HepG2 (cell line): ENCODE data around the gene FAM83G. TPM values are rescaled to one million over a fixed set of nuclear protein-coding genes. Genes with fewer than 3 reads are reported as not detected.

Experiments
- ARID3A ChIP-seq: IDR thresholded peaks from 2 replicates; pipeline ENCODE4 v1.6.1; 2012; ENCODE audit warnings: low read depth, low read length, improper control_type of control experiment
- DNMT3B ChIP-seq: conservative IDR thresholded peaks from 2 replicates; pipeline ENCODE4 v1.6.1; 2016; ENCODE audit warnings: missing biosample characterization, control low read depth
- GATAD2A ChIP-seq: IDR thresholded peaks from 2 replicates; pipeline ENCODE4 v1.6.1; 2016
- HNRNPL ChIP-seq: fragments of 200-400 bp; formaldehyde crosslinking; IDR thresholded peaks from 2 replicates; pipeline ENCODE4 v1.6.1; 2017; ENCODE audit warnings: mild to moderate bottlenecking, low read depth, low read length
- KDM5A ChIP-seq: fragments of 200-600 bp; sonication (generic); IDR thresholded peaks from 2 replicates; pipeline ENCODE4 v1.7.0; 2018; ENCODE audit warnings: antibody characterized with exemption, mild to moderate bottlenecking, low read length, borderline replicate concordance
- MAFK ChIP-seq, 2 experiments: IDR thresholded peaks in 1 of 2; conservative IDR thresholded peaks in 1 of 2; 2 replicates each; pipeline ENCODE4 v1.6.1; 2011; ENCODE audit warnings: improper control_type of control experiment in 2 of 2, low read length in 2 of 2
- MED8 ChIP-seq: sonication (generic); formaldehyde crosslinking; IDR thresholded peaks from 2 replicates; pipeline ENCODE4 v1.8.1; 2023; ENCODE audit warnings: mild to moderate bottlenecking, missing genetic modification reagents; ENCODE audit not compliant: insufficient replicate concordance
- MEIS2 ChIP-seq: sonication (generic); formaldehyde crosslinking; IDR thresholded peaks from 2 replicates; pipeline ENCODE4 v1.9.0; 2021; ENCODE audit warnings: mild to moderate bottlenecking, missing genetic modification reagents
- MTF1 ChIP-seq: sonication (generic); formaldehyde crosslinking; IDR thresholded peaks from 2 replicates; pipeline ENCODE4 v1.5.0; 2020; ENCODE audit warnings: missing genetic modification reagents
- RXRB ChIP-seq: IDR thresholded peaks from 2 replicates; pipeline ENCODE4 v1.6.1; 2016; ENCODE audit warnings: borderline replicate concordance, missing genetic modification reagents, missing compliant biosample characterization
- SAFB2 ChIP-seq: sonication (generic); formaldehyde crosslinking; IDR thresholded peaks from 2 replicates; pipeline ENCODE4 v1.5.1; 2020; ENCODE audit warnings: missing genetic modification reagents, low read depth, mild to moderate bottlenecking, borderline replicate concordance
- YEATS2 ChIP-seq: sonication (generic); formaldehyde crosslinking; IDR thresholded peaks from 2 replicates; pipeline ENCODE4 v1.4.0; 2020; ENCODE audit warnings: missing genetic modification reagents, borderline replicate concordance
- ZKSCAN1 ChIP-seq: fragments of 150-350 bp; IDR thresholded peaks from 2 replicates; pipeline ENCODE4 v1.6.1; 2014; ENCODE audit warnings: low read length
- ZNF275 ChIP-seq: sonication (generic); formaldehyde crosslinking; IDR thresholded peaks from 2 replicates; pipeline ENCODE4 v1.8.0; 2022; ENCODE audit warnings: missing genetic modification reagents, mild to moderate bottlenecking, inconsistent platforms, borderline replicate concordance
- ZNF44 ChIP-seq: sonication (generic); formaldehyde crosslinking; IDR thresholded peaks from 2 replicates; pipeline ENCODE4 v1.5.1; 2020; ENCODE audit warnings: mild to moderate bottlenecking, missing genetic modification reagents
- ZNF512 ChIP-seq: sonication (generic); formaldehyde crosslinking; IDR thresholded peaks from 2 replicates; pipeline ENCODE4 v1.4.0; 2020; ENCODE audit warnings: mild to moderate bottlenecking, missing genetic modification reagents
- ZNF557 ChIP-seq: sonication (generic); formaldehyde crosslinking; IDR thresholded peaks from 2 replicates; pipeline ENCODE4 v1.4.0; 2020; ENCODE audit warnings: missing genetic modification reagents
- polyA plus RNA-seq, 8 experiments: library from polyadenylated mRNA; depleted of rRNA in 3 of 8; stranded (reverse) in 7 of 8; unstranded in 1 of 8; fragments of >200 nt; fragmentation: Illumina TruSeq in 4 of 8; extraction: Trizol in 4 of 8; gene quantifications; 2 replicates each; pipeline versions ENCODE4 v1.2.1 to v1.2.3, GENCODE V29; 2011 to 2016; ENCODE audit warnings: low read depth in 4 of 8, missing spikeins in 1 of 8, mixed read lengths in 1 of 8; ENCODE audit not compliant: insufficient read depth in 1 of 8
- total RNA-seq, 5 experiments: library from RNA; depleted of rRNA; stranded (reverse); fragments of >200 nt; fragmentation: Illumina TruSeq; extraction: Trizol; gene quantifications; 2 replicates each; pipeline ENCODE4 v1.2.3, GENCODE V29; 2016; ENCODE audit warnings: low read depth in 1 of 5
- TF ChIP-seq, protein P1 (sequence below): IDR thresholded peaks from 2 replicates; pipeline ENCODE4 v1.6.1; 2016; ENCODE audit warnings: low read depth
- TF ChIP-seq, protein P2 (sequence below): IDR thresholded peaks from 2 replicates; pipeline ENCODE4 v1.6.1; 2012; ENCODE audit warnings: low read length, improper control_type of control experiment
- TF ChIP-seq, protein P3 (sequence below): sonication (generic); formaldehyde crosslinking; IDR thresholded peaks from 2 replicates; pipeline ENCODE4 v1.8.1; 2023; ENCODE audit warnings: missing genetic modification reagents, inconsistent platforms, borderline replicate concordance

FAM83G gene
- total and polyA plus RNA-seq, 2 of the 13 experiments (the other 11 are each of a cell fraction or from before 2014, with no cell fraction given): 13.7 to 18.6 TPM

- TF ChIP-seq, protein P1, sequence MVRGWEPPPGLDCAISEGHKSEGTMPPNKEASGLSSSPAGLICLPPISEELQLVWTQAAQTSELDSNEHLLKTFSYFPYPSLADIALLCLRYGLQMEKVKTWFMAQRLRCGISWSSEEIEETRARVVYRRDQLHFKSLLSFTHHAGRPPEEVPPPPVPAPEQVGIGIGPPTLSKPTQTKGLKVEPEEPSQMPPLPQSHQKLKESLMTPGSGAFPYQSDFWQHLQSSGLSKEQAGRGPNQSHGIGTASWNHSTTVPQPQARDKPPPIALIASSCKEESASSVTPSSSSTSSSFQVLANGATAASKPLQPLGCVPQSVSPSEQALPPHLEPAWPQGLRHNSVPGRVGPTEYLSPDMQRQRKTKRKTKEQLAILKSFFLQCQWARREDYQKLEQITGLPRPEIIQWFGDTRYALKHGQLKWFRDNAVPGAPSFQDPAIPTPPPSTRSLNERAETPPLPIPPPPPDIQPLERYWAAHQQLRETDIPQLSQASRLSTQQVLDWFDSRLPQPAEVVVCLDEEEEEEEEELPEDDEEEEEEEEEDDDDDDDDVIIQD (CRISPR knock-in tag): 0 out of 2 replicates have a peak, but pooled peaks have one; percentile 25
- TF ChIP-seq ZNF44 (CRISPR knock-in tag) (no peak), ARID3A (no peak), ZNF557 (no peak), MEIS2 (CRISPR knock-in tag) (no peak), ZNF275 (CRISPR knock-in tag) (no peak), ZKSCAN1 (no peak), RXRB (CRISPR knock-in tag) (peak; percentile 96), KDM5A (no peak), ZNF512 (CRISPR knock-in tag) (no peak), DNMT3B (no peak), MED8 (peak; percentile 31), SAFB2 (no peak), MAFK (conservative IDR thresholded peaks at IDR 0.05 in 1 of 2, IDR thresholded peaks at IDR 0.05 in 1 of 2; ENCODE audit: low read length in 2 of 2) (no peak), MTF1 (CRISPR knock-in tag) (no peak), GATAD2A (CRISPR knock-in tag) (no peak), YEATS2 (CRISPR knock-in tag) (no peak), HNRNPL (no peak)
- TF ChIP-seq, protein P2, sequence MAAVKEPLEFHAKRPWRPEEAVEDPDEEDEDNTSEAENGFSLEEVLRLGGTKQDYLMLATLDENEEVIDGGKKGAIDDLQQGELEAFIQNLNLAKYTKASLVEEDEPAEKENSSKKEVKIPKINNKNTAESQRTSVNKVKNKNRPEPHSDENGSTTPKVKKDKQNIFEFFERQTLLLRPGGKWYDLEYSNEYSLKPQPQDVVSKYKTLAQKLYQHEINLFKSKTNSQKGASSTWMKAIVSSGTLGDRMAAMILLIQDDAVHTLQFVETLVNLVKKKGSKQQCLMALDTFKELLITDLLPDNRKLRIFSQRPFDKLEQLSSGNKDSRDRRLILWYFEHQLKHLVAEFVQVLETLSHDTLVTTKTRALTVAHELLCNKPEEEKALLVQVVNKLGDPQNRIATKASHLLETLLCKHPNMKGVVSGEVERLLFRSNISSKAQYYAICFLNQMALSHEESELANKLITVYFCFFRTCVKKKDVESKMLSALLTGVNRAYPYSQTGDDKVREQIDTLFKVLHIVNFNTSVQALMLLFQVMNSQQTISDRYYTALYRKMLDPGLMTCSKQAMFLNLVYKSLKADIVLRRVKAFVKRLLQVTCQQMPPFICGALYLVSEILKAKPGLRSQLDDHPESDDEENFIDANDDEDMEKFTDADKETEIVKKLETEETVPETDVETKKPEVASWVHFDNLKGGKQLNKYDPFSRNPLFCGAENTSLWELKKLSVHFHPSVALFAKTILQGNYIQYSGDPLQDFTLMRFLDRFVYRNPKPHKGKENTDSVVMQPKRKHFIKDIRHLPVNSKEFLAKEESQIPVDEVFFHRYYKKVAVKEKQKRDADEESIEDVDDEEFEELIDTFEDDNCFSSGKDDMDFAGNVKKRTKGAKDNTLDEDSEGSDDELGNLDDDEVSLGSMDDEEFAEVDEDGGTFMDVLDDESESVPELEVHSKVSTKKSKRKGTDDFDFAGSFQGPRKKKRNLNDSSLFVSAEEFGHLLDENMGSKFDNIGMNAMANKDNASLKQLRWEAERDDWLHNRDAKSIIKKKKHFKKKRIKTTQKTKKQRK: no peak
- TF ChIP-seq, protein P3, sequence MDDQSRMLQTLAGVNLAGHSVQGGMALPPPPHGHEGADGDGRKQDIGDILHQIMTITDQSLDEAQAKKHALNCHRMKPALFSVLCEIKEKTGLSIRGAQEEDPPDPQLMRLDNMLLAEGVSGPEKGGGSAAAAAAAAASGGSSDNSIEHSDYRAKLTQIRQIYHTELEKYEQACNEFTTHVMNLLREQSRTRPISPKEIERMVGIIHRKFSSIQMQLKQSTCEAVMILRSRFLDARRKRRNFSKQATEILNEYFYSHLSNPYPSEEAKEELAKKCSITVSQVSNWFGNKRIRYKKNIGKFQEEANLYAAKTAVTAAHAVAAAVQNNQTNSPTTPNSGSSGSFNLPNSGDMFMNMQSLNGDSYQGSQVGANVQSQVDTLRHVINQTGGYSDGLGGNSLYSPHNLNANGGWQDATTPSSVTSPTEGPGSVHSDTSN (CRISPR knock-in tag): no peak
Measured at GRCh38 chr17:18920911-18921441, 83.6 kb downstream of the FAM83G start (continued).
